MM.1S (cell line): ENCODE measurements around the gene ZNF618.

Experiments used
- EZH2 ChIP-seq: fragments of 300-600 bp; sonication (generic); optimal IDR thresholded peaks from 2 replicates; pipeline ENCODE3; 2017; ENCODE audit warnings: low read depth, mild to moderate bottlenecking, antibody characterized with exemption, low read length, mixed read lengths
- EZH2phosphoT487 ChIP-seq: fragments of 300-600 bp; sonication (generic); IDR thresholded peaks from 2 replicates; pipeline ENCODE4 v1.6.1; 2018; ENCODE audit warnings: antibody characterized with exemption, low read length
- TF ChIP-seq, protein P1 (sequence below): fragments of 300-600 bp; sonication (generic); IDR thresholded peaks from 2 replicates; pipeline ENCODE4 v1.5.1; 2016; ENCODE audit warnings: antibody characterized with exemption, low read length, mixed read lengths

DNA sequence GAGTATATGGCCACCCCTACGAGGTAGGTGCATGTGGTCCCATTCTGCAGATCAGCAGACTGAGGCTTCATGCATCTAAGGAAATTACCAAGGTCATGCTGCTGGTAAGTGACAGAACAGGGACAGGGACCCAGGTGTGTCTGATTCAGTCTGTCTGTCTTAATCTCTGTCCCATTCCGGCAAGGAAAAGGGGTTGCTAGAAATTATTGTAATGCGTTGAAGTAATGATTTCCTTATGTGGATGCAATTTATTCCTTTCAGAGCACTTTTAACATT is 125.2 kb downstream of the ZNF618 start:
- TF ChIP-seq EZH2phosphoT487 (no peak), EZH2 (no peak)
- TF ChIP-seq, protein P1, sequence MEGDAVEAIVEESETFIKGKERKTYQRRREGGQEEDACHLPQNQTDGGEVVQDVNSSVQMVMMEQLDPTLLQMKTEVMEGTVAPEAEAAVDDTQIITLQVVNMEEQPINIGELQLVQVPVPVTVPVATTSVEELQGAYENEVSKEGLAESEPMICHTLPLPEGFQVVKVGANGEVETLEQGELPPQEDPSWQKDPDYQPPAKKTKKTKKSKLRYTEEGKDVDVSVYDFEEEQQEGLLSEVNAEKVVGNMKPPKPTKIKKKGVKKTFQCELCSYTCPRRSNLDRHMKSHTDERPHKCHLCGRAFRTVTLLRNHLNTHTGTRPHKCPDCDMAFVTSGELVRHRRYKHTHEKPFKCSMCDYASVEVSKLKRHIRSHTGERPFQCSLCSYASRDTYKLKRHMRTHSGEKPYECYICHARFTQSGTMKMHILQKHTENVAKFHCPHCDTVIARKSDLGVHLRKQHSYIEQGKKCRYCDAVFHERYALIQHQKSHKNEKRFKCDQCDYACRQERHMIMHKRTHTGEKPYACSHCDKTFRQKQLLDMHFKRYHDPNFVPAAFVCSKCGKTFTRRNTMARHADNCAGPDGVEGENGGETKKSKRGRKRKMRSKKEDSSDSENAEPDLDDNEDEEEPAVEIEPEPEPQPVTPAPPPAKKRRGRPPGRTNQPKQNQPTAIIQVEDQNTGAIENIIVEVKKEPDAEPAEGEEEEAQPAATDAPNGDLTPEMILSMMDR: no peak
